ENCODE data around the gene PCDHA6.
A peak's percentile ranks its signal among the peaks of the same experiment; 100 is the strongest.
"Not testable (repeated sequence)": the region's sequence is repeated elsewhere in the genome, so short reads cannot be mapped to it uniquely, and the experiment has no call there.

The PCDHA6 gene

GRCh38 chr5:140827704-140828361, at the start of gene PCDHA6:
PCDHA6 (plus strand) TSS chr5:140827960; CDS start chr5:140828092, 132 bp downstream.
- DNase-seq = no peak

GRCh38 chr5:140780512-140780911, 47.2 kb upstream of the PCDHA6 start:
- DNase-seq = no peak

- DNase-seq = peak; percentile 0
Observed at GRCh38 chr5:140785905-140786686, 41.7 kb upstream of the PCDHA6 start, which contains the start of gene PCDHA1. PCDHA1 (plus strand) TSS chr5:140786140.

GRCh38 chr5:140787422-140787821, 40.3 kb upstream of the PCDHA6 start:
- not testable (repeated sequence) for DNase-seq

GRCh38 chr5:140787849-140788504, 39.8 kb upstream of the PCDHA6 start:
- DNase-seq = not testable (repeated sequence)

GRCh38 chr5:140791089-140791488, 36.7 kb upstream of the PCDHA6 start:
- DNase-seq = no peak

GRCh38 chr5:140794595-140795258, 33.0 kb upstream of the PCDHA6 start, which contains the start of gene PCDHA2:
PCDHA2 (plus strand) TSS chr5:140794852.
- no peak for DNase-seq

GRCh38 chr5:140795259-140795641, 32.5 kb upstream of the PCDHA6 start:
- no peak for DNase-seq

- not testable (repeated sequence) for DNase-seq
Observed at GRCh38 chr5:140796072-140796717, 31.6 kb upstream of the PCDHA6 start.

- DNase-seq = no peak
Observed at GRCh38 chr5:140796718-140797095, 31.1 kb upstream of the PCDHA6 start.

GRCh38 chr5:140800816-140801493, 26.8 kb upstream of the PCDHA6 start, which contains the start of gene PCDHA3:
PCDHA3 (plus strand) TSS chr5:140801057.
- no peak for DNase-seq

- DNase-seq = no peak
Observed at GRCh38 chr5:140801494-140801841, 26.3 kb upstream of the PCDHA6 start.

- not testable (repeated sequence) for DNase-seq
Observed at GRCh38 chr5:140802381-140802780, 25.4 kb upstream of the PCDHA6 start.

GRCh38 chr5:140802781-140803271, 24.9 kb upstream of the PCDHA6 start:
- no peak for DNase-seq

GRCh38 chr5:140806834-140807775, 20.7 kb upstream of the PCDHA6 start, which contains the start of gene PCDHA4:
PCDHA4 (plus strand) TSS chr5:140807068.
- DNase-seq = peak; percentile 22

GRCh38 chr5:140808241-140808888, 19.4 kb upstream of the PCDHA6 start:
- DNase-seq = not testable (repeated sequence)

GRCh38 chr5:140808889-140809291, 18.9 kb upstream of the PCDHA6 start:
- no peak for DNase-seq

- DNase-seq = peak; percentile 23
Observed at GRCh38 chr5:140821375-140822280, 6.1 kb upstream of the PCDHA6 start, which contains the start of gene PCDHA5. PCDHA5 (plus strand) TSS chr5:140821613.

- no peak for DNase-seq
Observed at GRCh38 chr5:140822281-140822629, 5.5 kb upstream of the PCDHA6 start.

All from activated CD4-positive, alpha-beta T cell treated with anti-CD3 and anti-CD28 coated beads, Interleukin-2, amount 50 U/mL, for 16 hours (primary cell).